Measurements from ENCODE around the gene GPR25.

Gene GPR25

GRCh38 chr1:200872446-200873115, at the start of gene GPR25:
GPR25 (plus strand) TSS chr1:200872981; CDS start chr1:200873038, 57 bp downstream.
- no peak for DNase-seq

- DNase-seq = no peak
These were observed 41.7 kb upstream of the GPR25 start for GRCh38 chr1:200831091-200831490.

DNA sequence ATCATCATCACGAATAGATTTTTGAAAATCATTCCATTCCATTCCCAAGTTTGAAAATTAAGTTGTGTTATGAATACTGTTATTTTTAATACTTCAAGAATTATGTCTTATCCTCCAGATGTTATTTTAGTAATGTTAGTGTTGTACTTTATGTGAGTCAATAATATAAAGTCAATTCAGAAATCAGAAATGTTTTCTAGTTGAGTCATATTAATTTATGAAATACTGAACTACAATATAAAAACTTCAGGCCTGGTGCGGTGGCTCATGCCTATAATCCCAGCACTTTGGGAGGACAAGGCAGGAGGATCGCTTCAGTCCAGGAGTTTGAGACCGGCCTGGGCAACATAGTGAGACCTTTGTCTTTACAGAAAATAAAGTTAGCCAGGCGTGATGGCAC, 38.4 kb upstream of the GPR25 start:
- no peak for DNase-seq

DNA sequence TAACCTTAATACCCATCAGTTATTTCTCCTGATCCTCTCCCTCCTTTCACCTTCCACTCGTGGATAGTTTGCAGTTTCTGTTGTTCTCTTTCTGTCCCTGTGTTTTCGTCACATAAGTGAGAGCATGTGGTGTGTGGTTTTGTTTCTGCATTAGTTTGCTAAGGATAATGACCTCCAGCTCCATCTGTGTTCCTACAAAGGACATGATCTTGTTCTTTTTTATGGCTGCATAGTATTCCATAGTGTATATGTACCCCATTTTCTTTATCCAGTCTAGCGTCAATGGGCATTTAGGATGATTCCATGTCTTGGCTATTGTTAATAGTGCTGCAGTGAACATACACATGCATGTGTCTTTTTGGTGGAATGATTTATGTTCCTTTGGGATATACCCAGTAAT, 36.6 kb upstream of the GPR25 start:
- no peak for DNase-seq

GRCh38 chr1:200837931-200838571, 34.7 kb upstream of the GPR25 start:
- DNase-seq = no peak

DNA sequence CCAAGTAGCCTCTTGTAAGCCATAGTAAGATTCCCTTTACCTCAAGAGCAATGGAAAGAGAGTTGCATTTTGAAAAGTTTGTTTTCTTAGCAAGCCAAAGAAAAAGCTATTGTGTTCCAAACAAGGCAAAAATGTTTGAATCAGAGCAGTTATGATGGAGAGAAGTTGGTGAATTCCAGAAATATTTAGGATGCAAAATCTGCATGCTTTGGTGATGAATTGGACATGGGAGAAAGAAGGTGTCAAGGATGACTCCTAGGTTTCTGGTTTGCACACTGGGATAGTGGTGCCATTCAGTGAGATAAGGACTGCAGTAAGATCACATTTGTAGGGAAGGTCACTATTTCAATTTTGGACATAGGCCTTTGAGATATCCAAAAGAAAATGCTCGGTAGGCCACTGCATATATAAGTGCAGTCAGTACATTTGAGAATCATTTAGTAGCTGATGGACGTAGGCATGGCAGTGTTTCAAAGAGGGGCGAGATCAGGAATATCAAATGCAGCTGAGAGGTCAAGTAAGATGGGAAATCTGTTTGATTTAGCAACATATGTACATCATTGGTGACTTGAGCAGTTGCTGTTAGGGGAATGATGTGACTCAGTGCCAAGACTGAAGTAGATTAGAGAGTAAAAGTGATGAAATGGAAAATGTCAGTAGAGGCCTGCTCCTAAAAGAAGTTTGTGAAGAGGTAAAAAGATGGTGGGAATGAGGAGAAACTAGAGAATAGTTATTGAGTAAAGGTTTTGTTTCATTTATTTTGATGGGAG, 33.9 kb upstream of the GPR25 start:
- no peak for DNase-seq

GRCh38 chr1:200845360-200845759, 27.4 kb upstream of the GPR25 start:
- no peak for DNase-seq

- no peak for DNase-seq
These were observed 26.4 kb upstream of the GPR25 start for GRCh38 chr1:200846398-200846797.

DNA sequence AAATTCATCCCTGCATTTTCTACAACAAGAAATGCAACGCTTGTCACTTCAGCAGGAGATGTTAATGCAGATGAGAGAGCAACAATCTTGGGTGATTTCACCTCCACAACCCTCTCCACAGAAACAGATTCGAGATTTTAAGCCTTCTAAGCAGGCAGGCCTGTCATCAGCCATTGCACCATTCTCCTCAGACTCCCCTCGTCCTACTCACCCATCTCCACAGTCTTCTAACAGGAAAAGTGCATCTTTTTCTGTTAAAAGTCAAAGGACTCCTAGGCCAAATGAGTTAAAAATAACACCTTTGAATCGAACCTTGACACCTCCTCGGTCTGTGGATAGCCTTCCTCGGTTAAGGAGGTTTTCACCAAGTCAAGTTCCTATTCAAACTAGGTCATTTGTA, 23.4 kb upstream of the GPR25 start:
- no peak for DNase-seq

GRCh38 chr1:200850554-200850953, 22.2 kb upstream of the GPR25 start:
- no peak for DNase-seq

GRCh38 chr1:200856716-200857357, 15.9 kb upstream of the GPR25 start:
- no peak for DNase-seq

- DNase-seq = no peak
These were observed 15.0 kb upstream of the GPR25 start for GRCh38 chr1:200857804-200858203.

DNA sequence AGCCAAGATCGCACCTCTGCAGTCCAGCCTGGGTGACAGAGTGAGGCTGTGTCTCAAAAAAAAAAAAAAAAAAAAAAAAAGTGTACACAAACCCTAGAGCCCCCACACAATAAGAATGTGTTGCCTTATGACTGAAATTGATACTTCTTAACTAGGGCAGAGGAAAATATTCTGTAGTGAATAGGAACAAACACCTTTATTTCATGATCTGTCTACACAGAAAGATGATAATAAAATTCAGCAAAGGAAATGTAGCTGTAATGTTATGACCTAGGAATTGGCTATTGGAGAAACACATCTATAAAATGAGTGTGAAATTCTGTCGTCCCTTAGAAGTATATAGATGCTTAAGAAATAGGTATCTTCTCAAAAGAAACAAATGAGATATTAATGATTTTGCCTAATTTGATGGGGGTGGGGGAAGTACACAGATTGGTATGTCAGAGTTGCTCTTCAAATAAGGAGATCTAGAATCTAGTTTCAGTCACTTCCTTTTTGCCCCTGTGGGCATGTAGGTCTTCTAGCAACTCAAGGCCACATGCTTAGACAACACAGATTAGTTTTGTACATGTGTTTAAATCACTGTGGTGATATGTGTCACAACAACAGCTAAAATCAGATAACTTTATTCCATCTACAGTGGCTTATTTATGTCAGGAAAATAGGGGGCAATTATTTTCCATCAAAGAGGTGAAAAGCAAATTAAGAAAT, 10.7 kb upstream of the GPR25 start:
- no peak for DNase-seq

- DNase-seq = no peak
These were observed 9.9 kb upstream of the GPR25 start for GRCh38 chr1:200862713-200863415.

DNA sequence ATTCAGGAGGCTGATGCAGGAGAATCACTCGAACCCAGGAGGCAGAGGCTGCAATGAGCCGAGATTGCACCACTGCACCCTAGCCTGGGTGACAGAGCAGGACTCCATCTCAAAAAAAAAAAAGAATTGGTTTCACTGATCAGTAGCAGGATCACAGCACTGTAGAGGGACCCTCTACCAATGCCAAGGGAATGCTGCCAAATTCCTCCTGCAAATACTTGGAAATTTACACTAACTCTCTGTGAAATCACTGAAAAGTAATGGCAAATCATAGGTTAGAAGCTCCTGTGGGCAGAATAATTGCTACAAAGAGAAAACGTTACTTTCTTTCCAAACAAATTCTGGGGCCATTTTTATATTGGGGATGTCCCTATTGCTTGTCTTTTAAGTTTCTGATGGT, 6.7 kb upstream of the GPR25 start:
- DNase-seq = no peak

- no peak for DNase-seq
These were observed 6.3 kb upstream of the GPR25 start for GRCh38 chr1:200866521-200866920.

GRCh38 chr1:200867018-200867811, 5.6 kb upstream of the GPR25 start:
- DNase-seq = no peak

GRCh38 chr1:200869376-200869752, 3.4 kb upstream of the GPR25 start:
- DNase-seq = no peak

DNA sequence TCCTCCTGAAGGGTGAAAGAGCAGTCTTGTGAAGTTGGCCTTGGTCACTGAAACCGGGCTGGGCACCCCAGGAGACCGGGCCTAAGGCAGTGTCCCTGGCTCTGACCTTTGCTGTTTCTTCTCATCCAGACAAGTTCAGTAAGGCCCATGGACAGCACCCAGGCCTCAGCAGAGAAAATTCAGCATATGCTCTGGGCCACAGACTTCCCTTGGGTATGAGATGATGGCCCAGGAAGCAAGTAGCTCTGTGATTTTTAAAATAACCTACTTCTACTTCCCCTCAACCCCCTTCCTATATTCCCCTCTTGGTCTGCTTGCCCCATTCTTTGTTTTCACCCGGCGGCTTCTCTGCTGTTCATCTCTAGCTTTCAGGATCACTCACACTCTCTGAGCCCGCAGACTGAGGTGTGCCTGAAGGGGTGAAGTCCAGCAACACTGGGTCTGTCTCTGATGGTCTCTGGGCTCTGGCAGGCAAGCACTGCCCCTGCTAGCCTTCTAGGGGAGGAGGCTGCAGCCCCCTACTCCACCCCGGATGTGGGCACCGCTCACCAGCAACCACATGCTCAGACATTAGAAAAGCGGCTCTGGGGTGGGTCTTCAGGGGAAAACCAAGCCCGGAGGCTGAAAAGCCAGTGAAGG, 2.9 kb upstream of the GPR25 start:
- DNase-seq = no peak

DNA sequence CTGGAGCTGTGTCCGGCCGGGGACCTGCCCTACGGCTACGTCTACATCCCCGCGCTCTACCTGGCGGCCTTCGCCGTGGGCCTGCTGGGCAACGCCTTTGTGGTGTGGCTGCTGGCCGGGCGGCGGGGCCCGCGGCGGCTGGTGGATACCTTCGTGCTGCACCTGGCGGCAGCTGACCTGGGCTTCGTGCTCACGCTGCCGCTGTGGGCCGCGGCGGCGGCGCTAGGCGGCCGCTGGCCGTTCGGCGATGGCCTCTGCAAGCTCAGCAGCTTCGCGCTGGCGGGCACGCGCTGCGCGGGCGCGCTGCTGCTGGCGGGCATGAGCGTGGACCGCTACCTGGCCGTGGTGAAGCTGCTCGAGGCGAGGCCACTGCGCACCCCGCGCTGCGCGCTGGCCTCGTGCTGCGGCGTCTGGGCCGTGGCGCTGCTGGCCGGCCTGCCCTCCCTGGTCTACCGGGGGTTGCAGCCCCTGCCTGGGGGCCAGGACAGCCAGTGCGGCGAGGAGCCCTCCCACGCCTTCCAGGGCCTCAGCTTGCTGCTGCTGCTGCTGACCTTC, 412 bp downstream of the GPR25 start:
- DNase-seq = no peak

Measured in T1000 (cell line).